Natural killer cell (primary cell): ENCODE results near the gene CNPY1. TPM values are rescaled to one million over a fixed set of nuclear protein-coding genes. Genes with fewer than 3 reads are reported as not detected.

ENCODE experiments used
- ATAC-seq, 3 donors: fragments of 150-1000 bp in 2 of 3; fragments of 200-7000 bp in 1 of 3; cut with Tn5 transposase; 1 replicate in 1 of 3; 2 replicates in 2 of 3; pipeline ENCODE4 v1.10.0; 2021; ENCODE audit warnings: mild to moderate bottlenecking in 2 of 3, moderate library complexity in 2 of 3
- DNase-seq, 2 donors: peaks; one replicate each; pipeline versions ENCODE4 v3.0.0 to v3.0.0-alpha.2; 2013 to 2021; ENCODE audit warnings: mixed read lengths in 1 of 2
- H3K27ac ChIP-seq: one replicate; pipeline ENCODE4 v1.5.1; 2013; ENCODE audit warnings: mild to moderate bottlenecking, low read length
- H3K27me3 ChIP-seq: one replicate; pipeline ENCODE4 v1.6.1; 2013; ENCODE audit warnings: low read length; ENCODE audit not compliant: control insufficient read depth, insufficient read depth
- H3K36me3 ChIP-seq: one replicate; pipeline ENCODE4 v1.6.1; 2013; ENCODE audit warnings: low read length; ENCODE audit not compliant: control insufficient read depth, insufficient read depth
- H3K4me1 ChIP-seq: one replicate; pipeline ENCODE4 v1.6.1; 2013; ENCODE audit warnings: low read length; ENCODE audit not compliant: control insufficient read depth, insufficient read depth
- H3K4me3 ChIP-seq: one replicate; pipeline ENCODE4 v1.5.1; 2013; ENCODE audit warnings: low read length
- H3K9me3 ChIP-seq: one replicate; pipeline ENCODE4 v1.6.1; 2013; ENCODE audit warnings: low read length; ENCODE audit not compliant: control insufficient read depth, insufficient read depth
- H3K27ac Mint-ChIP-seq, 2 donors: one replicate each; pipeline ENCODE4 v1.8.0; 2022; ENCODE audit warnings: mild to moderate bottlenecking in 2 of 2, mixed read lengths in 2 of 2, moderate library complexity in 1 of 2
- H3K27me3 Mint-ChIP-seq, 2 donors: one replicate each; pipeline ENCODE4 v1.8.0; 2022; ENCODE audit warnings: low read depth in 2 of 2, mixed read lengths in 2 of 2
- H3K36me3 Mint-ChIP-seq: one replicate; pipeline ENCODE4 v1.8.0; 2022; ENCODE audit warnings: mixed read lengths
- H3K4me1 Mint-ChIP-seq, 2 donors: one replicate each; pipeline ENCODE4 v1.8.0; 2022; ENCODE audit warnings: mixed read lengths in 2 of 2
- H3K4me3 Mint-ChIP-seq: one replicate; pipeline ENCODE4 v1.8.0; 2022; ENCODE audit warnings: mild to moderate bottlenecking, moderate library complexity, mixed read lengths
- H3K9me3 Mint-ChIP-seq, 2 donors: one replicate each; pipeline ENCODE4 v1.8.0; 2022; ENCODE audit warnings: mixed read lengths in 2 of 2
- WGBS: methylation state at CpG from one replicate; pipeline ENCODE4 v1.1.7; 2013; ENCODE audit warnings: missing lambda C conversion rate; ENCODE audit not compliant: insufficient coverage; 5-methylcytosine and 5-hydroxymethylcytosine counted together
- intact Hi-C: fragments of 100-400 bp; cut with micrococcal nuclease; formaldehyde crosslinking; loops from one replicate; pipeline ENCODE4 v1.14.2; 2022
- total RNA-seq, 4 donors: library from RNA; stranded (reverse); fragments of 120-200 nt in 1 of 4; gene quantifications; one replicate each; pipeline versions ENCODE4 v1.2.3 to v1.2.4, GENCODE V29; 2013 to 2022
- TF ChIP-seq, protein P1 (sequence below): fragments of 200-600 bp; IDR thresholded peaks from one replicate; pipeline ENCODE4 v1.8.0; 2022; ENCODE audit warnings: antibody characterized with exemption

Gene CNPY1
- total RNA-seq, 3 donors from 2014 or later (not counting 1 experiment from before 2014, with no cell fraction given): not detected

DNA sequence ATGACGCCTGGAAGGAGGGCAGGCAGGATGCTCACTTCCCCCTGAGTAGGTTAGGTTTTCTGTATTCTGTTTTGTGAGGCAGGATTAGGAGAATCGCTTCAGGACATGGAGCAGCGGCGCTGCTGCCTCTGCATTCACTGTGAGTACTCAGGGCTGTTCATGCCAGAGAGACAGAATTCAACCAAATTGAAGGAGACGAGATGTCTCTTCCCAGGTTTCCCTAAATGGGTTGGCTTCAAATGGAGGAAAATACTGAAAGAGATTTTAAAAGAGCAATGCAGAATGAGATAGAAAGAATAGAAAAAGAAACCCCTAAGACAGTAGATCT lies 21.9 kb upstream of the CNPY1 start:
- DNase-seq: no peak
- H3K36me3 Mint-ChIP-seq: no peaks in the 10 kb centered on the region
- no peaks in the 10 kb centered on the region for H3K4me1 ChIP-seq
- WGBS: 75% methylated on average over 5 of the region's 5 CpGs
- H3K36me3 ChIP-seq: no peaks in the 10 kb centered on the region
- H3K4me3 Mint-ChIP-seq: no peak overlapping the region
- no peaks in the 10 kb centered on the region for H3K9me3 Mint-ChIP-seq
- no peaks in the 10 kb centered on the region for H3K27me3 ChIP-seq
- H3K27ac ChIP-seq: no peak overlapping the region
- H3K4me3 ChIP-seq: no peak overlapping the region
- TF ChIP-seq, protein P1, sequence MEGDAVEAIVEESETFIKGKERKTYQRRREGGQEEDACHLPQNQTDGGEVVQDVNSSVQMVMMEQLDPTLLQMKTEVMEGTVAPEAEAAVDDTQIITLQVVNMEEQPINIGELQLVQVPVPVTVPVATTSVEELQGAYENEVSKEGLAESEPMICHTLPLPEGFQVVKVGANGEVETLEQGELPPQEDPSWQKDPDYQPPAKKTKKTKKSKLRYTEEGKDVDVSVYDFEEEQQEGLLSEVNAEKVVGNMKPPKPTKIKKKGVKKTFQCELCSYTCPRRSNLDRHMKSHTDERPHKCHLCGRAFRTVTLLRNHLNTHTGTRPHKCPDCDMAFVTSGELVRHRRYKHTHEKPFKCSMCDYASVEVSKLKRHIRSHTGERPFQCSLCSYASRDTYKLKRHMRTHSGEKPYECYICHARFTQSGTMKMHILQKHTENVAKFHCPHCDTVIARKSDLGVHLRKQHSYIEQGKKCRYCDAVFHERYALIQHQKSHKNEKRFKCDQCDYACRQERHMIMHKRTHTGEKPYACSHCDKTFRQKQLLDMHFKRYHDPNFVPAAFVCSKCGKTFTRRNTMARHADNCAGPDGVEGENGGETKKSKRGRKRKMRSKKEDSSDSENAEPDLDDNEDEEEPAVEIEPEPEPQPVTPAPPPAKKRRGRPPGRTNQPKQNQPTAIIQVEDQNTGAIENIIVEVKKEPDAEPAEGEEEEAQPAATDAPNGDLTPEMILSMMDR: no peak
- H3K9me3 ChIP-seq: no peaks in the 10 kb centered on the region
- intact Hi-C loops: no loop called here
- no peak overlapping the region for H3K27ac Mint-ChIP-seq
- H3K4me1 Mint-ChIP-seq: no peaks in the 10 kb centered on the region
- H3K27me3 Mint-ChIP-seq: peaks cover 0 to 6% of the 10 kb centered on the region in 2 donors
- no peak for ATAC-seq

- Histone ChIP-seq H3K9me3 (no peaks in the 10 kb centered on the region), H3K36me3 (no peaks in the 10 kb centered on the region), H3K4me1 (no peaks in the 10 kb centered on the region), H3K27me3 (no peaks in the 10 kb centered on the region), H3K27ac (no peak overlapping the region), H3K4me3 (no peak overlapping the region)
- no peaks in the 10 kb centered on the region for H3K36me3 Mint-ChIP-seq
- TF ChIP-seq, protein P1: no peak
- peaks cover 2 to 5% of the 10 kb centered on the region in 2 donors for H3K27me3 Mint-ChIP-seq
- 82% methylated on average over 18 of the region's 18 CpGs for WGBS
- no peak overlapping the region for H3K27ac Mint-ChIP-seq
- no peaks in the 10 kb centered on the region for H3K9me3 Mint-ChIP-seq
- H3K4me3 Mint-ChIP-seq: no peak overlapping the region
- no peaks in the 10 kb centered on the region for H3K4me1 Mint-ChIP-seq
- no peak for DNase-seq
- ATAC-seq: no peak
- intact Hi-C loops: no loop called here
Observed at GRCh38 chr7:155567646-155568332, 21.4 kb upstream of the CNPY1 start.

GRCh38 chr7:155566011-155566836 lies 19.9 kb upstream of the CNPY1 start:
- Histone ChIP-seq H3K27ac (no peak overlapping the region), H3K36me3 (no peaks in the 10 kb centered on the region), H3K4me1 (no peaks in the 10 kb centered on the region), H3K4me3 (no peak overlapping the region), H3K9me3 (no peaks in the 10 kb centered on the region), H3K27me3 (no peaks in the 10 kb centered on the region)
- no peak overlapping the region for H3K4me3 Mint-ChIP-seq
- DNase-seq (no peak), ATAC-seq (no peak)
- intact Hi-C loops: no loop called here
- H3K27me3 Mint-ChIP-seq: peaks cover 5 to 11% of the 10 kb centered on the region in 2 donors
- no peaks in the 10 kb centered on the region for H3K4me1 Mint-ChIP-seq
- H3K27ac Mint-ChIP-seq: no peak overlapping the region
- no peaks in the 10 kb centered on the region for H3K9me3 Mint-ChIP-seq
- WGBS: 92% methylated on average over 27 of the region's 31 CpGs
- TF ChIP-seq, protein P1: no peak
- H3K36me3 Mint-ChIP-seq: no peaks in the 10 kb centered on the region
